Suppressor macrophage treated with lipopolysaccharide for 4 hours (primary cell): ENCODE measurements around the gene CYP4F3.
A peak's percentile ranks its signal among the peaks of the same experiment; 100 is the strongest.
"Not testable (repeated sequence)": the region's sequence is repeated elsewhere in the genome, so short reads cannot be mapped to it uniquely, and the experiment has no call there.

Experiments used
- DNase-seq: peaks from one replicate; pipeline ENCODE4 v3.0.0-alpha.2; 2020

The CYP4F3 gene

GRCh38 chr19:15640294-15640903, at the start of gene CYP4F3:
Gene CYP4F3 (plus strand): TSS chr19:15640897. CDS start chr19:15641416, 519 bp downstream.
- DNase-seq, result peak; percentile 62

- DNase-seq, result no peak
Measured at GRCh38 chr19:15591796-15592195, 48.9 kb upstream of the CYP4F3 start.

- peak; percentile 9 for DNase-seq
Measured at GRCh38 chr19:15592506-15592905, 48.2 kb upstream of the CYP4F3 start.

GRCh38 chr19:15593766-15594165, 46.9 kb upstream of the CYP4F3 start:
- DNase-seq, result not testable (repeated sequence)

GRCh38 chr19:15595069-15595468, 45.6 kb upstream of the CYP4F3 start:
- peak; percentile 62 for DNase-seq

- DNase-seq, result not testable (repeated sequence)
Measured at GRCh38 chr19:15607978-15608925, 32.4 kb upstream of the CYP4F3 start.

GRCh38 chr19:15609261-15609660, 31.4 kb upstream of the CYP4F3 start:
- no peak for DNase-seq

- no peak for DNase-seq
Measured at GRCh38 chr19:15612342-15612741, 28.4 kb upstream of the CYP4F3 start.

- DNase-seq, result no peak
Measured at GRCh38 chr19:15613338-15613737, 27.4 kb upstream of the CYP4F3 start.

GRCh38 chr19:15614507-15615379, 26.0 kb upstream of the CYP4F3 start, which contains the start of gene CYP4F8:
Gene CYP4F8 (plus strand): TSS chr19:15615218. CDS start chr19:15615617, 399 bp downstream.
- no peak for DNase-seq

- no peak for DNase-seq
Measured at GRCh38 chr19:15615526-15615925, 25.2 kb upstream of the CYP4F3 start.

- DNase-seq, result no peak
Measured at GRCh38 chr19:15616183-15616582, 24.5 kb upstream of the CYP4F3 start.

GRCh38 chr19:15616627-15617270, 23.9 kb upstream of the CYP4F3 start:
- no peak for DNase-seq

- DNase-seq, result no peak
Measured at GRCh38 chr19:15618321-15618720, 22.4 kb upstream of the CYP4F3 start.

- no peak for DNase-seq
Measured at GRCh38 chr19:15621801-15622200, 18.9 kb upstream of the CYP4F3 start.

GRCh38 chr19:15622991-15623390, 17.7 kb upstream of the CYP4F3 start:
- DNase-seq, result no peak

GRCh38 chr19:15623711-15624318, 16.9 kb upstream of the CYP4F3 start:
- DNase-seq, result no peak

GRCh38 chr19:15628236-15629002, 12.3 kb upstream of the CYP4F3 start:
- DNase-seq, result no peak

- DNase-seq, result peak; percentile 83
Measured at GRCh38 chr19:15629003-15629880, 11.5 kb upstream of the CYP4F3 start.

- no peak for DNase-seq
Measured at GRCh38 chr19:15631817-15632216, 8.9 kb upstream of the CYP4F3 start.
